WI38 (cell line): Measurements from ENCODE around the gene PPOX.

ENCODE experiments used
- H3K4me3 ChIP-seq: 2 replicates; pipeline ENCODE4 v1.5.1; 2011; ENCODE audit warnings: low read depth, mild to moderate bottlenecking, control low read depth, low read length
- TF ChIP-seq, protein P1 (sequence below): IDR thresholded peaks from 2 replicates; pipeline ENCODE4 v1.5.1; 2012; ENCODE audit warnings: low read depth, mild to moderate bottlenecking, control low read depth, low read length

The PPOX gene

DNA sequence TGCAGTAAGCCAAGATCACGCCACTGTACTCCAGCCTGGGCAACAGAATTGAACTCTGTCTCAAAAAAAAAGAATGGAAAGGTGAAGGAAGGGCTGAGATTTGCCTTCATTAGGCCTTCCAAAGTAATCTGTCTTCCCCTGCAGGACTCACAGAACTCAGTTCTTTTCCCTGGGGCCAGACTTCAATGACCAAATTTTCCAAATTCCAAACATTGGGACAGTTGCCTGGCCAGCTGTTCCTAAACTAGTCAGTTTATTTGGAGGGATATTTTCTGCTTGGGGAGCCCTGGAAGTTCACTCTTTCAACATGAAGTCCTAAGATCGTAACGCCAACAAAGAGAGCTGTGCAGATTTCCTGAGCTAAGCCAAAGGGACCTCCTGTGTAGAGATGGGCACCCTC, 28.3 kb upstream of the PPOX start:
- H3K4me3 ChIP-seq = no peak overlapping the region
- TF ChIP-seq, protein P1, sequence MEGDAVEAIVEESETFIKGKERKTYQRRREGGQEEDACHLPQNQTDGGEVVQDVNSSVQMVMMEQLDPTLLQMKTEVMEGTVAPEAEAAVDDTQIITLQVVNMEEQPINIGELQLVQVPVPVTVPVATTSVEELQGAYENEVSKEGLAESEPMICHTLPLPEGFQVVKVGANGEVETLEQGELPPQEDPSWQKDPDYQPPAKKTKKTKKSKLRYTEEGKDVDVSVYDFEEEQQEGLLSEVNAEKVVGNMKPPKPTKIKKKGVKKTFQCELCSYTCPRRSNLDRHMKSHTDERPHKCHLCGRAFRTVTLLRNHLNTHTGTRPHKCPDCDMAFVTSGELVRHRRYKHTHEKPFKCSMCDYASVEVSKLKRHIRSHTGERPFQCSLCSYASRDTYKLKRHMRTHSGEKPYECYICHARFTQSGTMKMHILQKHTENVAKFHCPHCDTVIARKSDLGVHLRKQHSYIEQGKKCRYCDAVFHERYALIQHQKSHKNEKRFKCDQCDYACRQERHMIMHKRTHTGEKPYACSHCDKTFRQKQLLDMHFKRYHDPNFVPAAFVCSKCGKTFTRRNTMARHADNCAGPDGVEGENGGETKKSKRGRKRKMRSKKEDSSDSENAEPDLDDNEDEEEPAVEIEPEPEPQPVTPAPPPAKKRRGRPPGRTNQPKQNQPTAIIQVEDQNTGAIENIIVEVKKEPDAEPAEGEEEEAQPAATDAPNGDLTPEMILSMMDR = no peak

DNA sequence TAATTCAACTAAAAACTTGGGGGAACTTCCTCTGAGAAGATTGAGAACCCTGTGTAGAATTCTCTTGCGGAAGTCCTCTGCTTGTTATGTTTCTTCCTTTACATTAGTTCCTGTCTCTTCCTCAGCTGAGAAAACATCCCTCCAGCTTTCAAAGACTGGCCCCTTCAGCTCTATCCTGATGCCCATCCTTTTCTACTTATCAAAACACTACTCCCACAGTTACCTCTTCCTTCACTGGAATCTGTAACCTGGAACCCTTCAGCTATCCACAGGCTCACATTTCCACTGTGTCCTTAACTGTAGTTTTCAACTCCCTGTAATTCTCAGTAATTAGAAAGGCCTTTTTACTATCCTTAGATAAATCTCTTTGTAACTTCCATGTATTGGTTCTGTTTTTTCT, 27.8 kb upstream of the PPOX start:
- no peak overlapping the region for H3K4me3 ChIP-seq
- TF ChIP-seq, protein P1 = no peak

DNA sequence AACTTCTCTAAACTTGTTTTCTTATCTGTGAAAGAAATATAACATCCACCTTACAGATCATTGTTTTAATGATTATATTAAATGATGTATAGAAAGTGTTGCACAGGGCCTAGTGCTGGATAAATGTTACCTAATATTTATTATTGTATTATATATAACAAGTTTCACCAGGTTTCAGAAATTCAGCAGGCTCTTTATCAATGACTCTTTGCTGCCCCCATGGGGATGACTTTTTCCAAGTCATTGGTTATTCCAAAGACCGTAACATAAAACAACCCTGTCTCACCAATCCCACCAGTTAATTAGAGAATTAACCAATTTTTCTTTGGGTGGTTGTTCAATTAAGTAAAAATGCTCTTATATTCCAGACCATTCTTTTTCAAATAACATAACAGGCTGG, 26.5 kb upstream of the PPOX start:
- H3K4me3 ChIP-seq = no peak overlapping the region
- TF ChIP-seq, protein P1 = peak; percentile 30; the same call in 1 of the 2 replicates

GRCh38 chr1:161140755-161141400, 25.3 kb upstream of the PPOX start:
- TF ChIP-seq, protein P1 = no peak
- no peak overlapping the region for H3K4me3 ChIP-seq

DNA sequence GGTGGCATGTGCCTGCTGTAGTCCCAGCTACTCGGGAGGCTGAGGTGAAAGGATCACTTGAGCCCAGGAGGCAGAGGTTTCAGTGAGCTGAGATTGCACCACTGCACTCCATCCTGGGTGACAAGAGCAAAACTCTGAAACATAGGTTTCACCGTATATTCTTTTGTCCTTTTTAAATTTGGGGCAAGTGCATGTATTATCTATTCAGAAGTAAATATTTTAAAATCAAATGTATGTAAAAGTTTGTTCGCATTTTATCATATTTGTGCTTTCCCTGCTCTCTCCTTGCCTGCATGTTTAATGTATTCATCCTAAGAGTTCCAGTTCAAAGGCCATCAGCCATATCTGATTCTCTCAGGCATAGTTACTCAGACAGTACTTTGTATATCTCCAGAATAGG, 20.4 kb upstream of the PPOX start:
- no peak overlapping the region for H3K4me3 ChIP-seq
- TF ChIP-seq, protein P1 = no peak

GRCh38 chr1:161153176-161153575, 13.1 kb upstream of the PPOX start:
- TF ChIP-seq, protein P1 = no peak
- H3K4me3 ChIP-seq = peak overlapping the region; percentile 84

DNA sequence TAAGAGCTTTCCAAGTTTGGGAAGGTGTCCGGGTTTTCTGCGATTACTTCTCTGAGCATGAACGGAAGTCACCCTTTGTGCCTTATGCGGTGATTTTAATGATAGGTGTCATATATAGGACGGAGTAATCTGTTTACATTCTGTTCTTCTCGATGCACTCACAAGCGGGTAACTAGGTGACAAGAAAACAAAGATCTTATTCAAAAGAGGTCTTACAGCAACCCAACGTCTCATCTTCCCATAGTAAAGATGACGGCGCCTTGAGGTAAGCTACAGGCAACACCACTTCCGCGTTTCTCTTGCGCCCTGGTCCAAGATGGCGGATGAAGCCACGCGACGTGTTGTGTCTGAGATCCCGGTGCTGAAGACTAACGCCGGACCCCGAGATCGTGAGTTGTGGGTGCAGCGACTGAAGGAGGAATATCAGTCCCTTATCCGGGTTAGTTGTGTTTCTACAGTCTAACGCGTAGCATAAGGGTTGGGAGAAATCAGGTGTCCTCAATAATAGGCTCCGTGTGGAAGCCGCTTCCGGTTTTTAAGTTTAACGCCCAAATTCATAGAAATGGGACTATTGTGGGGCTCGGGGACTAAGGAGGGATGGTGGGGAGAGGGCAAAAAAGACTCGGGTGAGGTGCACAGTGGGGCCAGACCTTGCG, 12.4 kb upstream of the PPOX start, which contains the start of gene UFC1:
Gene UFC1 (plus strand): TSS at position 297 of the 656 bp plus-strand sequence. CDS start 20 bp downstream, at position 317.
- TF ChIP-seq, protein P1 = no peak
- peak within 1 kb of the TSS; percentile 84 for H3K4me3 ChIP-seq
